ENCODE data around the gene SRM. TPM values are rescaled to one million over a fixed set of nuclear protein-coding genes. Genes with fewer than 3 reads are reported as not detected.
"Not testable (repeated sequence)": the region's sequence is repeated elsewhere in the genome, so short reads cannot be mapped to it uniquely, and the experiment has no call there.

The SRM gene
- polyA plus RNA-seq, 10 donors, result 47.6 to 89.3 (median 67.9) TPM

- no peak for DNase-seq
Observed at GRCh38 chr1:11046270-11046566, 13.6 kb downstream of the SRM start.

DNA sequence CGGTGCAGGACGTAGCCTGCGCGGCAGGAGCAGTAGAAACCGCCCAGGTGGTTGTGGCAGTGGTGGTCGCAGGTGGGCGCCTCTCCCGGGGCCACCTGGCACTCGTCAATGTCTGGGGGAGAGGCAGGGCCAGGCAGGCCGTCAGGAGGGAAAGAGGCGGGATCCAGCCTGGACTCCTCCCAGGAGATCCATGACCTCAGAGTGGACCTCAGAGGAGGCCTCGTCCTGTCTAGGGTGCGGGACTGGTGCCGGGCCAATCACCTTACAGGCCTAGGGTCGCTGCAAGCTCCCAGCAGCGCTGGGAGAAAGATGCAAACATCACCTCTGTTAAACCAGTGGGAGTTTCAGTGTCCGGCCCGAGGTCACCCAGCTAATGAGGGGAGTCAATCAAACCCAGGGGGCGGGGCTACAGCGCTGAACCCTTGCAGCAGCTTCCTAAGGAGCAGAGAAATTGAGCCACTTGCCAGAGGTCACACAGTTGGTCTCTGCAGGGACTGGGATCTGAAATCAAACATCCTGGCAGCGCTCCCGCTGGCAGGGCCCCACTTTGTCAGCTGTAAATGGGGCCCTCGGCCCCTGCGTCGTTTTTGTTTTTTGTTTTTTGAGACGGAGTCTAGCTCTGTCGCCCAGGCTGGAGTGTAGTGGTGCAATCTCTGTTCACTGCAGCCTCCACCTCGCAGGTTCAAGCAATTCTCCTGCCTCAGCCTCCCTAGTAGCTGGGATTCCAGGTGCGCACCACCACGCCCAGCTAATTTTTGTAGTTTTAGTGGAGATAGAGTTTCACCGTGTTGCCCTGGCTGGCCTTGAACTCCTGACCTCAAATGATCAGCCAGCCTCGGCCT is 14.2 kb downstream of the SRM start:
- DNase-seq, result no peak

DNA sequence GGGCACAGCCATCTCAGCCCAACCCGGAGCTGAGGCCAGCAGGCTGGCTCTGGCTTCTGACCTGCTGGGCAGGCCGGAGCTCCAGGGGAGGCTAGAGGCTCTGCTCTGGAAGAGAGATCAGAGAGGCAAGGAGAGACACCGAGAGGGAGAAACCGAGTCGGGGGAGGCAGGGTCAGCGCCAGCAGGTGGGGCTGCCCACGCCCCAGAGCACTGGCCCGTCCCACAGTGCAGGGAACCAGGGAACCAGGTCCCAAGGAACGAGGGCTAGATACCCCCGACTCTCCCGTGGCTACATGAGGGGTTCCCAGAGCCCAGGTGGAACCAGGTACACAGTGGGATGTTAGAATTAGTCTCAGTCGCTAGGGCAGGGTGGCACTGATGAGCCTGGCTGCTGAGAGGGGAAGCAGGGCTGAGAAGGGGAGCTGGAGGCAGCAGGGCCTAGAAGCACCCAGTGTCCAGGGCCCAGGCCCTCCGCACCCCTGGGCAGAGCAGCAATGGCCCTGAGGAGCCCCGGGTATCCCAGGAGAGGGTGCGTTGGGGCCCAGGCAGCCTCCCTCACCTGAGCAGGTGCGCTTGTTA is 14.9 kb downstream of the SRM start:
- DNase-seq, result no peak

DNA sequence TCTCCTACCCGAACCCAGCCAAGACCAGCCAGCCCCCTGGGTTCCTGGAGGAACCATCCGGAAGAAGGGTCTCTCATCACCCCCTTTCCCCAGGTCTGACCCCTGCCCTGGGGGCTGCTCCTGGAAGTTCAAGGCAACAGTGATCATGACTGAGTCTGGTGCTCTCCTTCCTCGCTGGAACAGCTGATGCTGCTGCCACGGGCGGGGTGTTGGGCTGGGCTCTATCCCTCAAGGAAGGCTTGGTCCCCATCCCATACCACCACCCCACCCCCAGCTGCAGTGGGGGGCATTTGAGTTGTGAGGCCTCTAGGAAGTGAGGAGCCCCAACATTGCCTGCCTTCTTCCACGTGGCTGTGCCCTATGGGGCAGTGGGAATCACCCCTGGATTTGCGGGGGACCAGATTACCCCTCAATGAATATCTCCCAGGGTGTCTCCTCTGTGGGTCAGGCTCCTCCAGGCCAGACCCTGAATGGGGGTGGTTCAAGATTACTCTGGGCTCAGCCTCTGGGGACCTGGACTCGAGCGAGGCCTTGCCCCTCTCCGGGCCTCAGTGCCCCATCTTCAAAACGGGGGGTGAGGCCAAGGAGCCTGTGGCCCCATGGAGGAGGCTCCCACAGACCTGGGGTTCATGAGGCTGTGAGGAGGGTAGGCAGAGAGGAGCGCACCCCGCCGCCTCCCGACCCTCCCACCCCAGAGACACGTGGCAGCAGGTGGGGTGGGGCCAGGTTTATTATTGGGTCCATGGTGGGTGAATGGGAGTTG is 15.6 kb downstream of the SRM start:
- no peak for DNase-seq

- no peak for DNase-seq
Observed at GRCh38 chr1:11042995-11043874, 16.6 kb downstream of the SRM start.

- no peak for DNase-seq
Observed at GRCh38 chr1:11042065-11042464, 17.8 kb downstream of the SRM start.

GRCh38 chr1:11041048-11041447 is 18.8 kb downstream of the SRM start:
- no peak for DNase-seq

DNA sequence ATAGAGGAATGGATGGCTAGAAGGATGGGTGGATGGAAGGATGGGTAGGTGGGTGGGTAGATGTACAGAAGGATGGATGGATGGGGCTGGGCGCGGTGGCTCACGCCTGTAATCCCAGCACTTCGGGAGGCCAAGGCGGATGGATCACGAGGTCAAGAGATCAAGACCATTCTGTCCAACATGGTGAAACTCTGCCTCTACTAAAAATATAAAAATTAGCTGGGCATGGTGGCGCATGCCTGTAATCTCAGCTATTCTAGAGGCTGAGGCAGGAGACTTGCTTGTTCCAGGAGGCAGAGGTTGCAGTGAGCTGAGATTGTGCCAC is 19.8 kb downstream of the SRM start:
- DNase-seq, result not testable (repeated sequence)

- DNase-seq, result no peak
Observed at GRCh38 chr1:11039351-11040104, 20.3 kb downstream of the SRM start.

DNA sequence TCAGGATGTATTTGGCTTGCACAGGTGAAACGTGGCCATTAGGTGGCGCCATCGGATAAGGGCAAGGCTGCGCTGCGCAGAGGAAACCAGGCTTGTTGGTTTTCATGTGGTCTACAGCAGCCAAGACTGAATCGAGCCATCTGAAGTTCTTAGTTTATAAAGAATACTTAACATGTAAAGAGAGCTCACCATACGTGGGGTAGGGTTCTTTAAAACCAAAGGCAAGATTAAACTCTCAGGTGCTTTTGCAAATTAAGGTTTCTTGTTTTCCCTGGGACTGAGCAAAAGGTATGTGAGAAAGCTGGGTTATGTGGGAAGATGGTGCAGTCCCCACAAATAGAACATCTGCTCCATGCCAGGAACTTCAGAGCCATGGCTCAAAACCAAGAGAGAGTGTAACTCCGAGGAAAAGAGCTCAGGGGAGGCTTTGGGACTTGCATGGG is 22.1 kb downstream of the SRM start:
- DNase-seq, result peak; percentile 83 to 94 (median 91)

DNA sequence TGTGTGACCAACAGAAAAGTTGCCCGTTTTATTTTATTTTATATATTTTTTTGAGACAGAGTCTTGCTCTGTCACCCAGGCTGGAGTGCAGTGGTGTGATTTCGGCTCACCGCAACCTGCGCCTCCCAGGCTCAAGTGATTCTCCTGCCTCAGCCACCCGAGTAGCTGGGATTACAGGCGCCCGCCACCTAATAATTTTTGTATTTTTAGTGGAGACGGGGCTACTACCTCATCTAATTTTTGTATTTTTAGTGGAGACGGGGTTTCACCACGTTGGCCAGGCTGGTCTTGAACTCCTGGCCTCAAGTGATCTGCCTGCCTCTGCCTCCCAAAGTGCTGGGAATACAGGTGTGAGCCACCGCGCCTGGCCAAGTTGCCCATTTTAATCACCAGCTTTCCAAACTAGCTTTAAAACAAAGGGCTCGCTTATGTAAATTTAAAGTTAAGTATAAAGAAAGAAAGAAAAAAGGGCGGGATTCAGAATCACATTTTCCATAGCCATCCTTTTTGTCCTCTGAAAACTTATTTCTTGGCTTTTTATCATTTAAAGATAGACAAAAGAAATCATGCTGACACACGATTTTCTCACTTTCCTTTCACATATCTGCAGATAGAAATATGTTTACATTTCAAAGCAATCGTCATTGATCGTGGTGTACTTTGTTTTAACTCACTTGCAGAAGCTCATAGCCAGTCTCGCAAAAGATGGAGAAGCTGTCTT is 22.6 kb downstream of the SRM start:
- not testable (repeated sequence) for DNase-seq

DNA sequence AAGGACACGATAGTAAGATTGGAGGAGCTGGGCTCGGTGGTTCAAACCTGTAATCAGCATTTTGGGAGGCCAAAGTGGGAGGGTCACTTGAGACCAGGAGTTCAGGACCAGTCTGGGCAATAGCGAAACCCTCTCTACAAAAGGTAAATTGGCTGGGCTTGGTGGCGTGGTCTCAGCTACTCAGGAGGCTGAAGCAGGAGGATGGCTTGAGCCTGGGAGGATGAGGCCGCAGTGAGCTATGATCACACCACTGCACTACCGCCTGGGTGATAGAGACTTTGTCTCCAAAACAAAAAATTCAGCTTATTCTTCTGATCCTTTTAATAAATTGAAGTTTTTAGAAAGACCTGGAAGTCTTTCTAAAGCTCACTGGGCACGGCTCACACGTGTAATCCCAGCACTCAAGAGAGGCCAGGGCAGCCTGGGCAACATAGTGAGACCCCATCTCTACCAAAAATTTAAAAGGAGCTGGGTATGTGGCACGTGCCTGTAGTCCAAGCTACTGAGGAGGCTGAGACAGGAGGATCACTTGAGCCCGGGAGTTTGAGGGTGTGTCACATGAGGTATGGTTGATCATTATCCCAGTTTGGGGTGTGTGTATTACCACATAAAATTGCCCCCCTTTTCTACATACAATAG is 28.1 kb downstream of the SRM start:
- no peak for DNase-seq

GRCh38 chr1:11030865-11031264 is 29.0 kb downstream of the SRM start:
- DNase-seq, result no peak

GRCh38 chr1:11028018-11028417 is 31.8 kb downstream of the SRM start:
- no peak for DNase-seq

DNA sequence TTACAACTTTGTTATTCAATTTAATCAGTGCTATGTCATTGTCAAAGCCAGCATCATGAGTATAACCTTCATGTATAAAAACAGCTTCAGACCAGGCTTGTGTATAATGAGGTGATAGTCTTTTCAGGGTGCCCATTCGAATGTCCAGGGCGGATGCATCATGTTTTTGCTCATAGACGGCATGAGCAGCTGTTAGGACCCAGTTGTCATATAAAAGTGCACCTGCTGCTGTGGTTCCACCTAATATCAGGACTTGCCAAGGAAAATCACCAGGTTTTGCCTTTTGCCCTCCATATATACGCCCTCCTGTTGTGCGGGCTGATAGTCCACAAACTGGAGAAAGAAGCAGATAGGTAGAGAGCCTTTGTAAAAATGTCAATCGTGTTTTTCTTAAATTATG is 32.5 kb downstream of the SRM start:
- no peak for DNase-seq

GRCh38 chr1:11026903-11027302 is 32.9 kb downstream of the SRM start:
- no peak for DNase-seq

- no peak for DNase-seq
Observed at GRCh38 chr1:11026052-11026451, 33.8 kb downstream of the SRM start.

DNA sequence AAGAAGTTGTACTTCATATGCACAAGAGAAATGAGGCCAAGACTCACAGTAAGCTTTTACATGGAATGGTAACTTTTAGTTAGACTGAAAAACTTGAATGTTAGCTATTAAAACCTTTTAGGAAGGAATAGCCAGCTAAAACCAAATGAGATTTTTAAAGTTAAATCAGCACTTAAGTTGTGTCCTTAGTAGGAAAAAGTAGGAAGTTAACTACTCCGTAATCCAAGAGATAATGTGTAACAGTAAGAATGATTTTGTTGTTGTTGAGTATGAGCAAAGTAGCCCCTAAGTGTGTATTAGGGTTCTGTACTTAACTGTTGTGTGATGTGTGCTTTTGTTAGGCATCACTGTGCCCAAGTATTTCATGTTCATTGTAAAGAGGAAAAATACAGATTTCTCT is 34.2 kb downstream of the SRM start:
- DNase-seq, result no peak

GRCh38 chr1:11024874-11025203 is 35.0 kb downstream of the SRM start:
- no peak for DNase-seq

DNA sequence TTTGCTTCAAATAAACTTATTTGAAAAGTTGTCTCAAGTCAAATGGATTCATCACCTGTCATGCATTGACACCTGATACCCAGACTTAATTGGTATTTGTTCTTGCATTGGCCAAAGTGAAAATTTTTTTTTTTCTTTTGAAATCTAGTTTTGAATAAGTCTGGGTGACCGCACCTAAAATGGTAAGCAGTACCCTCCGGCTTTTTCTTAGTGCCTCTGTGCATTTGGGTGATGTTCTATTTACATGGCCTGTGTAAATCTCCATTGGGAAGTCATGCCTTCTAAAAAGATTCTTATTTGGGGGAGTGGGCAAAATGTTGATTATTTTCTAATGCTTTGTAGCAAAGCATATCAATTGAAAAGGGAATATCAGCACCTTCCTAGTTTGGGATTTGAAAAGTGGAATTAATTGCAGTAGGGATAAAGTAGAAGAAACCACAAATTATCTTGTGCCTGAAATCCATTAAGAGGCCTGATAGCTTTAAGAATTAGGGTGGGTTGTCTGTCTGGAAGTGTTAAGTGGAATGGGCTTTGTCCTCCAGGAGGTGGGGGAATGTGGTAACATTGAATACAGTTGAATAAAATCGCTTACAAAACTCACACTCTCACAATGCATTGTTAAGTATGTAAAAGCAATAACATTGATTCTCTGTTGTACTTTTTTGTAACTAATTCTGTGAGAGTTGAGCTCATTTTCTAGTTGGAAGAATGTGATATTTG is 35.5 kb downstream of the SRM start:
- no peak for DNase-seq
